Activated T-helper 2 cell treated with anti-CD3 and anti-CD28 coated beads, Interferon-gamma antibody, Interleukin-2, Interleukin-4, amounts not matched to agents 10 μg/mL and 5 μg/mL and 100 μg/mL, durations not matched to agents 14 hours and 24 hours and 36 hours (primary cell): ENCODE results near the gene TMEM247. TPM values are rescaled to one million over a fixed set of nuclear protein-coding genes. Genes with fewer than 3 reads are reported as not detected.

Experiments used
- DNase-seq: peaks from one replicate; pipeline ENCODE4 v3.0.0; 2021; ENCODE audit warnings: low spot score
- H3K27ac Mint-ChIP-seq: one replicate; pipeline ENCODE4 v1.8.0; 2021; ENCODE audit warnings: mixed read lengths
- H3K27me3 Mint-ChIP-seq: one replicate; pipeline ENCODE4 v1.8.0; 2021; ENCODE audit warnings: low read depth, mixed read lengths
- H3K36me3 Mint-ChIP-seq: one replicate; pipeline ENCODE4 v1.8.0; 2021; ENCODE audit warnings: low read depth, mixed read lengths
- H3K4me1 Mint-ChIP-seq: one replicate; pipeline ENCODE4 v1.8.0; 2021; ENCODE audit warnings: low read depth, mixed read lengths
- H3K4me3 Mint-ChIP-seq: one replicate; pipeline ENCODE4 v1.8.0; 2021; ENCODE audit warnings: low read depth, mild to moderate bottlenecking, moderate library complexity, mixed read lengths
- H3K9me3 Mint-ChIP-seq: one replicate; pipeline ENCODE4 v1.8.0; 2021; ENCODE audit warnings: mixed read lengths
- intact Hi-C: fragments of 100-400 bp; cut with micrococcal nuclease; formaldehyde crosslinking; loops from one replicate; pipeline ENCODE4 v1.15.1; 2023
- total RNA-seq: library from RNA; stranded (reverse); gene quantifications from 2 replicates; pipeline ENCODE4 v1.2.3, GENCODE V29; 2022

Gene TMEM247
- not detected in 2 replicates for total RNA-seq

- H3K4me1 Mint-ChIP-seq: peaks cover 14% of the 10 kb centered on the region
- DNase-seq: no peak
- intact Hi-C loops: no loop called here
- H3K4me3 Mint-ChIP-seq: no peak within 1 kb of the TSS
- H3K27me3 Mint-ChIP-seq: peaks cover 26% of the 10 kb centered on the region
- no peaks in the 10 kb centered on the region for H3K36me3 Mint-ChIP-seq
- no peak within 1 kb of the TSS for H3K27ac Mint-ChIP-seq
- no peaks in the 10 kb centered on the region for H3K9me3 Mint-ChIP-seq
Observed at GRCh38 chr2:46479265-46479664, at the start of gene TMEM247. TSS of gene TMEM247 (plus strand) at chr2:46479565.

- no peak overlapping the region for H3K4me3 Mint-ChIP-seq
- peak overlapping the region; percentile 39 for H3K27ac Mint-ChIP-seq
- H3K9me3 Mint-ChIP-seq: peaks cover 6% of the 10 kb centered on the region
- no peaks in the 10 kb centered on the region for H3K27me3 Mint-ChIP-seq
- DNase-seq: no peak
- peaks cover 58% of the 10 kb centered on the region for H3K4me1 Mint-ChIP-seq
- intact Hi-C loops: no loop called here
- H3K36me3 Mint-ChIP-seq: peaks cover 8% of the 10 kb centered on the region
Observed at GRCh38 chr2:46430413-46430812, 49.0 kb upstream of the TMEM247 start.

GRCh38 chr2:46430992-46431391 lies 48.4 kb upstream of the TMEM247 start:
- Mint-ChIP-seq H3K27ac (peak overlapping the region; percentile 30), H3K4me1 (peaks cover 59% of the 10 kb centered on the region), H3K36me3 (peaks cover 8% of the 10 kb centered on the region), H3K9me3 (peaks cover 6% of the 10 kb centered on the region), H3K27me3 (no peaks in the 10 kb centered on the region), H3K4me3 (no peak overlapping the region)
- no peak for DNase-seq
- intact Hi-C loops: no loop called here

GRCh38 chr2:46431481-46432235 lies 47.7 kb upstream of the TMEM247 start:
- intact Hi-C loops: no loop called here
- Mint-ChIP-seq H3K4me3 (no peak overlapping the region), H3K27ac (peak overlapping the region; percentile 30), H3K27me3 (no peaks in the 10 kb centered on the region), H3K4me1 (peaks cover 65% of the 10 kb centered on the region), H3K36me3 (peaks cover 8% of the 10 kb centered on the region), H3K9me3 (peaks cover 6% of the 10 kb centered on the region)
- DNase-seq: no peak

GRCh38 chr2:46434851-46435273 lies 44.5 kb upstream of the TMEM247 start:
- Mint-ChIP-seq H3K4me1 (peaks cover 94% of the 10 kb centered on the region), H3K9me3 (peaks cover 13% of the 10 kb centered on the region), H3K27ac (peak overlapping the region; percentile 86), H3K4me3 (peak overlapping the region; percentile 37), H3K27me3 (no peaks in the 10 kb centered on the region), H3K36me3 (peaks cover 13% of the 10 kb centered on the region)
- DNase-seq: no peak
- intact Hi-C loops: loop anchor here (5.0 kb wide), 3 partner anchors 138 to 368 kb away; partner anchors contain the start of gene EPAS1

- Mint-ChIP-seq H3K36me3 (peaks cover 13% of the 10 kb centered on the region), H3K9me3 (peaks cover 13% of the 10 kb centered on the region), H3K27ac (peak overlapping the region; percentile 86), H3K4me1 (peaks cover 94% of the 10 kb centered on the region), H3K4me3 (peak overlapping the region; percentile 37), H3K27me3 (no peaks in the 10 kb centered on the region)
- DNase-seq: no peak
- intact Hi-C loops: loop anchor here (5.0 kb wide), 3 partner anchors 138 to 368 kb away; partner anchors contain the start of gene EPAS1
Observed at GRCh38 chr2:46435353-46435752, 44.0 kb upstream of the TMEM247 start.

- Mint-ChIP-seq H3K27ac (peak overlapping the region; percentile 63), H3K4me1 (peaks cover 95% of the 10 kb centered on the region), H3K27me3 (no peaks in the 10 kb centered on the region), H3K9me3 (peaks cover 13% of the 10 kb centered on the region), H3K36me3 (peaks cover 13% of the 10 kb centered on the region), H3K4me3 (no peak overlapping the region)
- DNase-seq: no peak
- intact Hi-C loops: loop anchor here (1.0 to 5.0 kb wide), 5 partner anchors 15 to 369 kb away; partner anchors contain the start of gene EPAS1
Observed at GRCh38 chr2:46435796-46436360, 43.5 kb upstream of the TMEM247 start.

- Mint-ChIP-seq H3K36me3 (peaks cover 13% of the 10 kb centered on the region), H3K27ac (peak overlapping the region; percentile 26), H3K4me3 (no peak overlapping the region), H3K4me1 (peaks cover 87% of the 10 kb centered on the region), H3K9me3 (peaks cover 13% of the 10 kb centered on the region), H3K27me3 (no peaks in the 10 kb centered on the region)
- intact Hi-C loops: loop anchor here (1.0 to 5.0 kb wide), 5 partner anchors 15 to 369 kb away; partner anchors contain the start of gene EPAS1
- DNase-seq: no peak
Observed at GRCh38 chr2:46436800-46437199, 42.6 kb upstream of the TMEM247 start.

GRCh38 chr2:46438102-46438501 lies 41.3 kb upstream of the TMEM247 start:
- H3K36me3 Mint-ChIP-seq: peaks cover 13% of the 10 kb centered on the region
- peaks cover 13% of the 10 kb centered on the region for H3K9me3 Mint-ChIP-seq
- H3K4me1 Mint-ChIP-seq: peaks cover 74% of the 10 kb centered on the region
- H3K4me3 Mint-ChIP-seq: peak overlapping the region; percentile 52
- peak overlapping the region; percentile 87 for H3K27ac Mint-ChIP-seq
- H3K27me3 Mint-ChIP-seq: no peaks in the 10 kb centered on the region
- DNase-seq: no peak
- intact Hi-C loops: loop anchor here (5.0 kb wide), 3 partner anchors 141 to 371 kb away; partner anchors contain the start of gene EPAS1

- Mint-ChIP-seq H3K27me3 (no peaks in the 10 kb centered on the region), H3K4me1 (peaks cover 67% of the 10 kb centered on the region), H3K4me3 (peak overlapping the region; percentile 64), H3K27ac (peak overlapping the region; percentile 87), H3K9me3 (peaks cover 13% of the 10 kb centered on the region), H3K36me3 (peaks cover 12% of the 10 kb centered on the region)
- intact Hi-C loops: loop anchor here (1.0 to 5.0 kb wide), 5 partner anchors 13 to 405 kb away; partner anchors contain the start of gene EPAS1
- no peak for DNase-seq
Observed at GRCh38 chr2:46438794-46439193, 40.6 kb upstream of the TMEM247 start.

- H3K4me1 Mint-ChIP-seq: peaks cover 60% of the 10 kb centered on the region
- peaks cover 14% of the 10 kb centered on the region for H3K36me3 Mint-ChIP-seq
- intact Hi-C loops: loop anchor here (1.0 to 5.0 kb wide), 5 partner anchors 14 to 406 kb away; partner anchors contain the start of gene EPAS1
- H3K9me3 Mint-ChIP-seq: peaks cover 14% of the 10 kb centered on the region
- peak overlapping the region; percentile 87 for H3K27ac Mint-ChIP-seq
- peak overlapping the region; percentile 60 for H3K4me3 Mint-ChIP-seq
- no peaks in the 10 kb centered on the region for H3K27me3 Mint-ChIP-seq
- peak; percentile 45 for DNase-seq
Observed at GRCh38 chr2:46439582-46439981, 39.8 kb upstream of the TMEM247 start.

- H3K27ac Mint-ChIP-seq: no peak overlapping the region
- H3K27me3 Mint-ChIP-seq: no peaks in the 10 kb centered on the region
- H3K4me3 Mint-ChIP-seq: no peak overlapping the region
- H3K9me3 Mint-ChIP-seq: peaks cover 35% of the 10 kb centered on the region
- intact Hi-C loops: no loop called here
- H3K36me3 Mint-ChIP-seq: peaks cover 22% of the 10 kb centered on the region
- H3K4me1 Mint-ChIP-seq: peaks cover 39% of the 10 kb centered on the region
- no peak for DNase-seq
Observed at GRCh38 chr2:46441838-46442712, 37.3 kb upstream of the TMEM247 start.
